ENCODE data around the gene TDRD7. TPM values are rescaled to one million over a fixed set of nuclear protein-coding genes. Genes with fewer than 3 reads are reported as not detected.

TDRD7 gene
- total RNA-seq, 4 donors from 2014 or later: 3.6 to 19.4 (median 14.8) TPM

DNA sequence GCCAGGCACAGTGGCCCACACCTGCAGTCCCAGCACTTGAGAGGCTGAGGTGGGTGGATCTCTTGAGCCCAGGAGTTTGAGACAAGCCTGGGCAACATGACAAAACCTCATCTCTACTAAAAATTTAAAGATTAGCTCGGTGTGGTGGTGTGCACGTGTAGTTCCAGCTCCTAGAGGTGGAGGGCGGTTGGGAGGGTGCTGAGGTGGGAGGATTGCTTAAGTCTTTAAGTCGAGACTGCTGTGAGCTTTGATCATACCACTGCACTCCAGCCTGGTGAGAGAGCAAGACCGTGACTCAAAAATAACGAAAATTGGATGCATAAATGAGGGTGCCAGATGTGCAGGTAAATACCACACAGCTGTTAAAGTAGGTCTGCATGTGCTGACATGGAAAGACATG, 39.3 kb upstream of the TDRD7 start:
- H3K27ac ChIP-seq: no peak overlapping the region
- intact Hi-C loops (cut with DNase I; ENCODE audit: low total_unique reads): no loop called here
- DNase-seq: no peak
- no peaks in the 10 kb centered on the region for H3K27me3 ChIP-seq
- no peaks in the 10 kb centered on the region for H3K36me3 ChIP-seq
- H3K4me3 ChIP-seq: no peak overlapping the region
- TF ChIP-seq, protein P1, sequence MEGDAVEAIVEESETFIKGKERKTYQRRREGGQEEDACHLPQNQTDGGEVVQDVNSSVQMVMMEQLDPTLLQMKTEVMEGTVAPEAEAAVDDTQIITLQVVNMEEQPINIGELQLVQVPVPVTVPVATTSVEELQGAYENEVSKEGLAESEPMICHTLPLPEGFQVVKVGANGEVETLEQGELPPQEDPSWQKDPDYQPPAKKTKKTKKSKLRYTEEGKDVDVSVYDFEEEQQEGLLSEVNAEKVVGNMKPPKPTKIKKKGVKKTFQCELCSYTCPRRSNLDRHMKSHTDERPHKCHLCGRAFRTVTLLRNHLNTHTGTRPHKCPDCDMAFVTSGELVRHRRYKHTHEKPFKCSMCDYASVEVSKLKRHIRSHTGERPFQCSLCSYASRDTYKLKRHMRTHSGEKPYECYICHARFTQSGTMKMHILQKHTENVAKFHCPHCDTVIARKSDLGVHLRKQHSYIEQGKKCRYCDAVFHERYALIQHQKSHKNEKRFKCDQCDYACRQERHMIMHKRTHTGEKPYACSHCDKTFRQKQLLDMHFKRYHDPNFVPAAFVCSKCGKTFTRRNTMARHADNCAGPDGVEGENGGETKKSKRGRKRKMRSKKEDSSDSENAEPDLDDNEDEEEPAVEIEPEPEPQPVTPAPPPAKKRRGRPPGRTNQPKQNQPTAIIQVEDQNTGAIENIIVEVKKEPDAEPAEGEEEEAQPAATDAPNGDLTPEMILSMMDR (IDR thresholded peaks at IDR 0.05): no peak
- no peak for TF ChIP-seq POLR2A (IDR thresholded peaks at IDR 0.05)
- H3K9me3 ChIP-seq: no peaks in the 10 kb centered on the region
- H3K4me1 ChIP-seq: no peaks in the 10 kb centered on the region

DNA sequence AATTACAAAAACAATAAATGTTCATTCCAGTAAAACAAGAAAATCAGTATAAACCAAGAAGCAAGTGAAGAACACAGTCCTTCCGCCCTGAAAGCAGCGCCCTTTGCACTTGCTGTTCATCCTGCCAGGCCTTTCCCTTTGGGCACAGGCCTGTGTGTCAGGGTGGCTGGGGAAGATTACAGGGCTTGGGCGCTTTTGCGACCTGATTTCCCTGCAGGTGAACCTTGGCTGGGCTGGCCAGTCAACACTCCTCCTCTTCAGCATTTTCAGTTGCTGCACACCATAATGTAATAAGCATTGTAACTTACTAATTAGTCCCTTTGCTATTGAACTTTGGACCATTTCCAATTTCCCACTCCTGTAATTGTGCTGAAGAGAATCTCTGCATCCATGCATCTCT, 38.6 kb upstream of the TDRD7 start:
- no peak overlapping the region for H3K27ac ChIP-seq
- intact Hi-C loops (cut with DNase I; ENCODE audit: low total_unique reads): no loop called here
- H3K9me3 ChIP-seq: no peaks in the 10 kb centered on the region
- no peaks in the 10 kb centered on the region for H3K36me3 ChIP-seq
- no peak for TF ChIP-seq POLR2A (IDR thresholded peaks at IDR 0.05)
- TF ChIP-seq, protein P1 (IDR thresholded peaks at IDR 0.05): no peak
- no peak overlapping the region for H3K4me3 ChIP-seq
- no peak for DNase-seq
- no peaks in the 10 kb centered on the region for H3K4me1 ChIP-seq
- no peaks in the 10 kb centered on the region for H3K27me3 ChIP-seq

DNA sequence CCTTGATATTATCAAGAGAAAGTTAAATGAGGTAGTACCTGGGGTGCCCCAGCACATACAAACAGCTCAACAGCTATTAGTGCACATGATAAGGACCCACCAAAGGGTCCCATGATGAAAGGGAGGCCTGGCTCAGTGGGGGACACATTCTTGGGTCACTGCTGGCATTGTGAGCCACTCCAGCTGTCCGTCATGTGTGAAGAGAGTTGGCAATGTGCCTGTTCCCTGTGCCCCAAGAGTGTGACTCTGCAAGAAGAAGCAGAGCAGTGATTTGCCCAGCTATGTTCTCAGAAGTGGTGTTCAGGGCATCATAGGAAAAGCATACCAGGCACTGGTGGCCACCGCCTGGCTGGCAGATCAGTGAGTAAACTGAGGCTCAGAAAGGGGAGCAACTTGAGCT, 37.1 kb upstream of the TDRD7 start:
- Histone ChIP-seq H3K27me3 (no peaks in the 10 kb centered on the region), H3K4me3 (no peak overlapping the region), H3K4me1 (no peaks in the 10 kb centered on the region), H3K27ac (no peak overlapping the region), H3K36me3 (no peaks in the 10 kb centered on the region), H3K9me3 (no peaks in the 10 kb centered on the region)
- intact Hi-C loops (cut with DNase I; ENCODE audit: low total_unique reads): no loop called here
- no peak for DNase-seq
- TF ChIP-seq, protein P1 (IDR thresholded peaks at IDR 0.05): no peak
- TF ChIP-seq POLR2A (IDR thresholded peaks at IDR 0.05): no peak

DNA sequence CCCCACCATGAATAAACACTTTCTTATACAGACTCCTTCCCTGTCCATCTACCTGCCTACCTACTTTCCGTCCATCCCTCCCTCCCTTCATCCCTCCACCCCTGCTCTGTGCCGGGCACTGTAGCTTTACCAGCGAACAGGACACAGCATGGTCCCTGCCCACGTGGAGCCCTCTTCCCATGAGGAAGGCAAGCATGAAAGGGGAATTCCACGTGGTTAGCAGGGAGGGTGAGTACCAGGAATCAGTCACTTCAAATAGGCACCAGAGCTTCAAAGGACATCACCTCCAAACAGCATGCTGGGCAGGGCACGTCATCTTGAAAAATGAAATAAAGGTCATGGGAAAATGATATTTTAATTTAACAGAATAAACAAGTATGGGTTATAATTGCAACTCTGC, 35.0 kb upstream of the TDRD7 start:
- no peaks in the 10 kb centered on the region for H3K9me3 ChIP-seq
- no peak overlapping the region for H3K27ac ChIP-seq
- no peaks in the 10 kb centered on the region for H3K4me1 ChIP-seq
- no peaks in the 10 kb centered on the region for H3K36me3 ChIP-seq
- TF ChIP-seq, protein P1 (IDR thresholded peaks at IDR 0.05): no peak
- TF ChIP-seq POLR2A (IDR thresholded peaks at IDR 0.05): no peak
- no peak overlapping the region for H3K4me3 ChIP-seq
- intact Hi-C loops (cut with DNase I; ENCODE audit: low total_unique reads): no loop called here
- no peaks in the 10 kb centered on the region for H3K27me3 ChIP-seq
- DNase-seq: no peak

DNA sequence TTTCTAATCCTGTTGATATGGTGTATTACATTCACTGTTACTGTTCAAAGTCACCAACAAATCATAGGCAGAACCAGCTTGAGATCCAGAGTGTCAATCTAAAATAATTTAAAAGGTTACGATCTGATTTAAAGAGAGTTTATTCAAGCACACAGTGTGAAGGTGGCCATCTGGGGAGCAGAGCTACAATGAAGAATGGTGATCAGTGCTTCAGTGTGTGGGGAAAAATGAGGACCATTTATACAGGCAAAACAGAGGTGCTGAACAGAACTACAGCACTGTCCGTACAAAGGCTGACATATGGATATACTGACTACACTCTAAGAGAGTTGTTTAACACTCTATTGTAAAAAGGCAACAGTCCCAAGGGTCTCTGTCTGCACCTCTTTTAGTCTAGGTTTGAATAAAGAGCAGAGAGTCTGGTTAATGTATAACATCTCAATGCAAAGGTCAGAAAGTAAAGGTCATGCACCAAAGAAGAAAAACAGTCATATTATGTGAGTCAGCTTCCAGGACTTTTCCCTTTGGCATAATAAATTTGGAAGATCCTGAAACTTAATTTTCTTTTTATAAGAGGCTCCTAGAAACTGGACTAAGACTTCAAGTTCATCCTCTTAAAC, 29.7 kb upstream of the TDRD7 start:
- intact Hi-C loops (cut with DNase I; ENCODE audit: low total_unique reads): no loop called here
- no peak overlapping the region for H3K4me3 ChIP-seq
- no peaks in the 10 kb centered on the region for H3K27me3 ChIP-seq
- no peaks in the 10 kb centered on the region for H3K9me3 ChIP-seq
- no peaks in the 10 kb centered on the region for H3K36me3 ChIP-seq
- H3K27ac ChIP-seq: no peak overlapping the region
- no peak for DNase-seq
- peaks cover 0 to 2% of the 10 kb centered on the region in 2 donors for H3K4me1 ChIP-seq
- TF ChIP-seq POLR2A (IDR thresholded peaks at IDR 0.05): no peak
- TF ChIP-seq, protein P1 (IDR thresholded peaks at IDR 0.05): no peak
